Sigmoid colon (tissue), 7 donors: ENCODE results near the gene RIC1. TPM values are rescaled to one million over a fixed set of nuclear protein-coding genes. Genes with fewer than 3 reads are reported as not detected.

Experiments used
- DNase-seq: peaks from one replicate; pipeline ENCODE4 v3.0.0-alpha.2; 2019
- H3K27ac ChIP-seq, 4 donors: fragments of 200-600 bp; sonication (generic); one replicate each; pipeline ENCODE4 v1.5.1; 2016 to 2019; ENCODE audit warnings: mild to moderate bottlenecking in 1 of 4
- H3K27me3 ChIP-seq, 3 donors: fragments of 200-600 bp; sonication (generic); one replicate each; pipeline ENCODE4 v1.5.1; 2019; ENCODE audit warnings: mild to moderate bottlenecking in 1 of 3
- H3K36me3 ChIP-seq, 4 donors: fragments of 200-600 bp; sonication (generic); one replicate each; pipeline ENCODE4 v1.5.1; 2016 to 2019
- H3K4me1 ChIP-seq, 4 donors: fragments of 200-600 bp; sonication (generic); one replicate each; pipeline ENCODE4 v1.5.1; 2017 to 2019
- H3K4me3 ChIP-seq, 4 donors: fragments of 200-600 bp; sonication (generic); one replicate each; pipeline ENCODE4 v1.5.1; 2017 to 2019; ENCODE audit warnings: mild to moderate bottlenecking in 2 of 4, moderate library complexity in 1 of 4
- H3K9me3 ChIP-seq, 4 donors: fragments of 200-600 bp in 3 of 4; sonication (generic) in 3 of 4; one replicate each; pipeline versions ENCODE4 v1.5.1 to v1.6.1; 2013 to 2019
- EP300 ChIP-seq, 4 donors: sonication (generic); formaldehyde crosslinking; IDR thresholded peaks; one replicate each; pipeline ENCODE4 v1.6.1; 2017; ENCODE audit warnings: antibody characterized with exemption in 4 of 4
- POLR2A ChIP-seq, 2 donors: fragments of 450-650 bp; IDR thresholded peaks; one replicate each; pipeline ENCODE4 v1.6.1; 2016; ENCODE audit warnings: antibody characterized with exemption in 2 of 2, mild to moderate bottlenecking in 2 of 2, moderate library complexity in 2 of 2
- POLR2AphosphoS5 ChIP-seq, 4 donors: sonication (generic); formaldehyde crosslinking; IDR thresholded peaks; one replicate each; pipeline ENCODE4 v1.6.1; 2017; ENCODE audit warnings: antibody characterized with exemption in 4 of 4
- WGBS, 2 donors: extraction: QIAGEN DNeasy Blood & Tissue Kit; methylation state at CpG; one replicate each; pipeline ENCODE4 v1.1.7; 2013; 5-methylcytosine and 5-hydroxymethylcytosine counted together
- intact Hi-C: fragments of 100-400 bp; cut with DNase I; formaldehyde crosslinking; loops from one replicate; pipeline ENCODE4 v1.15.1; 2023
- polyA plus RNA-seq, 3 donors: library from polyadenylated mRNA; stranded (reverse); fragments of 200-250 nt; gene quantifications; one replicate each; pipeline ENCODE4 v1.2.3, GENCODE V29; 2013
- total RNA-seq, 4 donors: library from RNA; depleted of rRNA; stranded (reverse); fragments of >200 nt; gene quantifications; one replicate each; pipeline ENCODE4 v1.1.0, GENCODE V29; 2016
- TF ChIP-seq, protein P1 (sequence below), 4 experiments: fragments of 450-650 bp in 3 of 4; fragments of 200-600 bp in 1 of 4; IDR thresholded peaks; one replicate each; pipeline ENCODE4 v1.5.1; 2016 to 2019; ENCODE audit warnings: antibody characterized with exemption in 4 of 4, mild to moderate bottlenecking in 3 of 4, moderate library complexity in 2 of 4
- donor health status: healthy with polysubstance abuse.
- donor health status: Bipolar disorder and iron deficiency.
- donor health status: healthy.

RIC1 gene
- total and polyA plus RNA-seq, 7 donors: 3.0 to 44.3 (median 29.1) TPM

DNA sequence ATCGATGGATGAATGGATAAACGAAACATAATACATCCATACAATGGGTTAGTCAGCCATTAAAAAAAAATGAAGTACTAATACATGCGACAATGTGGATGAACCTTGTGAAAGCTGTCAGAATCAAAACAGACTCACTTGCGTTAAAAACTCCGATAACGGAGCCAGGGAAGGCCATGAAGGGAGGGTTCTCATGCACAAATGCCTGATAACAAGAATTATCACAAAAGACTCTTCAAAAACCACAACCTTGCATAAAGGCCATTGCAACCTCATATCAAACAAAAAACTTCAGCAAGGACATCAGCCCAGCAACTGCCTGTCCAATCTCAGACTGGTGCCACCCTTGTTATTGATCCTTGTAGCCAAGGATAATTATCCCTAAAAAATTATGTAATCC lies 190.3 kb downstream of the RIC1 start:
- TF ChIP-seq EP300 (IDR thresholded peaks at IDR 0.05): no peak
- no peak for TF ChIP-seq POLR2A (IDR thresholded peaks at IDR 0.05)
- TF ChIP-seq POLR2AphosphoS5 (IDR thresholded peaks at IDR 0.05): no peak
- TF ChIP-seq, protein P1, sequence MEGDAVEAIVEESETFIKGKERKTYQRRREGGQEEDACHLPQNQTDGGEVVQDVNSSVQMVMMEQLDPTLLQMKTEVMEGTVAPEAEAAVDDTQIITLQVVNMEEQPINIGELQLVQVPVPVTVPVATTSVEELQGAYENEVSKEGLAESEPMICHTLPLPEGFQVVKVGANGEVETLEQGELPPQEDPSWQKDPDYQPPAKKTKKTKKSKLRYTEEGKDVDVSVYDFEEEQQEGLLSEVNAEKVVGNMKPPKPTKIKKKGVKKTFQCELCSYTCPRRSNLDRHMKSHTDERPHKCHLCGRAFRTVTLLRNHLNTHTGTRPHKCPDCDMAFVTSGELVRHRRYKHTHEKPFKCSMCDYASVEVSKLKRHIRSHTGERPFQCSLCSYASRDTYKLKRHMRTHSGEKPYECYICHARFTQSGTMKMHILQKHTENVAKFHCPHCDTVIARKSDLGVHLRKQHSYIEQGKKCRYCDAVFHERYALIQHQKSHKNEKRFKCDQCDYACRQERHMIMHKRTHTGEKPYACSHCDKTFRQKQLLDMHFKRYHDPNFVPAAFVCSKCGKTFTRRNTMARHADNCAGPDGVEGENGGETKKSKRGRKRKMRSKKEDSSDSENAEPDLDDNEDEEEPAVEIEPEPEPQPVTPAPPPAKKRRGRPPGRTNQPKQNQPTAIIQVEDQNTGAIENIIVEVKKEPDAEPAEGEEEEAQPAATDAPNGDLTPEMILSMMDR (IDR thresholded peaks at IDR 0.05): no peak
- Histone ChIP-seq H3K27me3 (no peaks in the 10 kb centered on the region), H3K4me3 (no peak overlapping the region), H3K9me3 (no peaks in the 10 kb centered on the region), H3K4me1 (no peaks in the 10 kb centered on the region), H3K36me3 (peaks cover 0 to 28% (median 6%) of the 10 kb centered on the region in 4 donors), H3K27ac (no peak overlapping the region)
- intact Hi-C loops: no loop called here
- 93 to 95% methylated on average over 6 of the region's 6 CpGs for WGBS, 2 donors
- DNase-seq: no peak

DNA sequence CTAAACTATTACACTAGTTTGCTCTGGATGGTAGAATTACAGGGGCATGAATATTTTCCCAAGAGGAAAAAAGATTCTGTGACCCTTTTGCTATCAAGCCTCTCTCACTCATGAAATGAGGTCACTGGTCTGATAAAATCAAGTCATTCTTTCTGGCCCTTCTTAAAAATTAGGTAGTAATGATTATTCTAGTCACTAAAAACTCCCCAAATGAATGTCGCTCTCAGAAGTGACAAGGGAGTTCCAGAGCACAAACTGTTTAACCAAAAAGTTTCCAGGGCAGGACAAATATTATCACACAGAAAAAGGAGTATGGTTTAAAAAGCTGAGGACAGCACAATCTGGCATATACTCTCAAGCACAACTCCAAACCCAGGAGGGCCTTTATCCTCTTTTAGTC lies 191.5 kb downstream of the RIC1 start:
- H3K4me1 ChIP-seq: no peaks in the 10 kb centered on the region
- no peak overlapping the region for H3K4me3 ChIP-seq
- H3K36me3 ChIP-seq: peaks cover 0 to 40% (median 6%) of the 10 kb centered on the region in 4 donors
- no peak for DNase-seq
- no peak overlapping the region for H3K27ac ChIP-seq
- H3K9me3 ChIP-seq: no peaks in the 10 kb centered on the region
- TF ChIP-seq POLR2A (IDR thresholded peaks at IDR 0.05) (no peak), EP300 (IDR thresholded peaks at IDR 0.05) (no peak), POLR2AphosphoS5 (IDR thresholded peaks at IDR 0.05) (no peak)
- TF ChIP-seq, protein P1 (IDR thresholded peaks at IDR 0.05): no peak
- intact Hi-C loops: no loop called here
- no peaks in the 10 kb centered on the region for H3K27me3 ChIP-seq
- 97 to 98% methylated on average over 1 of the region's 1 CpG for WGBS, 2 donors

DNA sequence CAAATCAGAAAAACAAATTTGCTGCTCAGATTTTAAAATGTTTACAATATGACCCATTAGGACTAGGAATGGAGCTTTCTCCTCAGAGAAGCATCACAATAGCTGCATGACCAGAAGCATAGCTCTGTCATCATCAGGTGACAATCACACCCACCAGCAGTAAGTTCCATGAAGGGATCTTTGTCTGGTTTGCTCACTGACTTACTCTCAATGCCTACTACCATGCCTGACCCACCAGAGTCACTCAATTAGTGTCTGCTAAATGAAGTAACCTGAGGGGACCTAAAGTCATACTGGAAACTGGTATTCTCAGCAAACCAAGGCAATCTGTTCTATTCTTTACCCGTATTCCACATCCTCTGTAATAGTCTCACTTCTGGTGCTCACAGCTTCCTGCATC lies 196.3 kb downstream of the RIC1 start:
- no peak for DNase-seq
- Histone ChIP-seq H3K27me3 (no peaks in the 10 kb centered on the region), H3K4me1 (no peaks in the 10 kb centered on the region), H3K27ac (no peak overlapping the region), H3K9me3 (no peaks in the 10 kb centered on the region), H3K4me3 (no peak overlapping the region), H3K36me3 (peaks cover 0 to 53% (median 6%) of the 10 kb centered on the region in 4 donors)
- 81 to 87% methylated on average over 1 of the region's 1 CpG for WGBS, 2 donors
- TF ChIP-seq, protein P1 (IDR thresholded peaks at IDR 0.05): no peak
- TF ChIP-seq EP300 (IDR thresholded peaks at IDR 0.05) (no peak), POLR2A (IDR thresholded peaks at IDR 0.05) (no peak), POLR2AphosphoS5 (IDR thresholded peaks at IDR 0.05) (no peak)
- intact Hi-C loops: no loop called here

Other genes starting within 250 kb of the RIC1 start
- gene PLGRKT, start 191.2 kb upstream of the RIC1 start, total RNA-seq: 10 to 100 TPM; 14.1 to 25.0 (median 19.7) TPM
- gene PLGRKT, start 191.2 kb upstream of the RIC1 start, polyA plus RNA-seq: 10 to 100 TPM; 47.6 to 94.6 (median 81.7) TPM
- gene CD274, start 178.6 kb upstream of the RIC1 start, total RNA-seq: 1 to 10 TPM in 3 of 4 donors, under 1 TPM in 1; 0.68 to 8.9 (median 1.3) TPM
- 1 to 10 TPM; 1.4 to 4.3 (median 4.2) TPM for gene CD274, start 178.6 kb upstream of the RIC1 start, polyA plus RNA-seq
- 1 to 10 TPM; 1.1 to 2.8 (median 1.9) TPM for gene PDCD1LG2, start 118.6 kb upstream of the RIC1 start, total RNA-seq
- gene PDCD1LG2, start 118.6 kb upstream of the RIC1 start, polyA plus RNA-seq: 1 to 10 TPM in 2 of 3 donors, under 1 TPM in 1; 0.60 to 1.2 (median 1.2) TPM
- 10 to 100 TPM in 1 of 4 donors, 1 to 10 TPM in 3; 7.9 to 12.2 (median 8.6) TPM for gene ERMP1, start 204.0 kb downstream of the RIC1 start, total RNA-seq
- gene ERMP1, start 204.0 kb downstream of the RIC1 start, polyA plus RNA-seq: 10 to 100 TPM in 1 of 3 donors, 1 to 10 TPM in 2; 2.4 to 13.2 (median 4.6) TPM